Hindlimb muscle (tissue), 1 donor: ENCODE results near the gene PPARG. TPM values are rescaled to one million over a fixed set of nuclear protein-coding genes. Genes with fewer than 3 reads are reported as not detected.
A peak's percentile ranks its signal among the peaks of the same experiment; 100 is the strongest.
"Not testable (repeated sequence)": the region's sequence is repeated elsewhere in the genome, so short reads cannot be mapped to it uniquely, and the experiment has no call there.

Experiments used
- DNase-seq: peaks from one replicate; pipeline ENCODE4 v3.0.0-alpha.2; 2013
- polyA plus RNA-seq: library from polyadenylated mRNA; unstranded; fragments of 120-200 nt; gene quantifications from one replicate; pipeline ENCODE4 v1.2.1, GENCODE V29; 2013; ENCODE audit not compliant: insufficient read length

The PPARG gene
- polyA plus RNA-seq, 1 donor = 10.7 TPM

DNA sequence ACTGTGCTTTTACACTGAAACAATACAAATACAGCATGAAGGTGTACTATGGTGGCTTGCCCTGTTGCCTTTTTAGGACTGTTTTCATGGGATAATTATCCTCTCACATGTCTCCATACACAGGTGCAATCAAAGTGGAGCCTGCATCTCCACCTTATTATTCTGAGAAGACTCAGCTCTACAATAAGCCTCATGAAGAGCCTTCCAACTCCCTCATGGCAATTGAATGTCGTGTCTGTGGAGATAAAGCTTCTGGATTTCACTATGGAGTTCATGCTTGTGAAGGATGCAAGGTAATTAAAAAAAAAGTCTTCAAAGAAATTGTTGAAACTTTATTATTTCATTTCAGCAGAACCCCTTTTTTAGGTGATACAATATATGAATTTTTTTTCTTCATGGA is 92.3 kb downstream of the PPARG start:
- no peak for DNase-seq

DNA sequence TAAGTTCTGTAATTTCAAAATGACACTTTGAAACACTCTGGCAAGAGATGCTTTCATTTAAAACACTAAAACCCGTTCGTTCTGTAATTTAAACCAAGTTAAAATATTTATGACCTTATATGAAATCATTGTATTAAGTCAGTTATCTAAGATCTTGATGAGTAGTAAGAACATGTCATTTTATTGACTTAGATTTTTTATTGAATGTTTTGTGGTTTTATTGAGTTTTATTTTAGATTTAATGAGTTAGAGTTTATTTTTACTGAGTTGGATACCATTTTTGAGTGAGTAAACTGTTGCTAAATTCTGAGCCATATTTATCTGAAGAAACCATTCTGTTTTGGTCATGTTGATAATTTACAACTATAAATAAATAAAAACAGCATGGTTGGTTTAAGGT is 94.3 kb downstream of the PPARG start:
- no peak for DNase-seq

DNA sequence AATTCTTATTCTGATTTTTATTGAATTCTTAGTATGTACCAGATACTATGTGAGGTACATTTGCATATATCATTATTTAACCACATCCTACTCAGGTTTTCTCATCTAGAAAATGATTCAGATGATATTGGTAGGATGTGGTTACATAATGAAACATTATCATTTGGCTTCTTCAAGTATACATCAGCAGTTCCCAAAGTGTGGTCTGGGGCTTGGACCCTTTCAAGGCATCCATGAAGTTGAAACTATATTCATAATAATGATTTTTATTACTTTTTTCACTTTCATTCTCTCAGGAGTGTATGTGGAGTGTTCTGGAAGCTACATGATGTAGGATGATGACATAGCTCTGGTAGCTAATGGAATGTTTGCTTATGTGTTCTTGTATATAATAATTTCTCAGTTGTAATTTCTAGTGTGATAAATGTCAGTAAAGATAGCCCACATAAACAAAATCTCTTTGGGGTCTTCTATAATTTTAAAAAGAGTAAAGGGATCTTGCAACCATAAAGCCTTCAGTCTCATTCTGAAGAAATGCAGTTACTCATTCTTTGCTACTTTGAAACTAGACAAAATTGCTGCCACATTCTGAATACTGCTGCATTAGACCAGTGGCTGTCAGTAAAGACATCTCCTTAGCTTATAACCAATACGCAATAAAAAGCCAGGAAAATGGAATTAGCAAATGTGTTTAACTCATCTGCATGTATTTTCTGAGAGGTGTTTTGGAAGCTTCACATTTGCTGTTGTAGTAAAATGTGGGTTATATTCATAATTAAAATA is 95.8 kb downstream of the PPARG start:
- DNase-seq = no peak

- DNase-seq = not testable (repeated sequence)
Observed at GRCh38 chr3:12386514-12387291, 97.8 kb downstream of the PPARG start.

- DNase-seq = no peak
Observed at GRCh38 chr3:12388185-12388584, 99.3 kb downstream of the PPARG start.

- peak; percentile 30 for DNase-seq
Observed at GRCh38 chr3:12392101-12392878, 103.4 kb downstream of the PPARG start.

DNA sequence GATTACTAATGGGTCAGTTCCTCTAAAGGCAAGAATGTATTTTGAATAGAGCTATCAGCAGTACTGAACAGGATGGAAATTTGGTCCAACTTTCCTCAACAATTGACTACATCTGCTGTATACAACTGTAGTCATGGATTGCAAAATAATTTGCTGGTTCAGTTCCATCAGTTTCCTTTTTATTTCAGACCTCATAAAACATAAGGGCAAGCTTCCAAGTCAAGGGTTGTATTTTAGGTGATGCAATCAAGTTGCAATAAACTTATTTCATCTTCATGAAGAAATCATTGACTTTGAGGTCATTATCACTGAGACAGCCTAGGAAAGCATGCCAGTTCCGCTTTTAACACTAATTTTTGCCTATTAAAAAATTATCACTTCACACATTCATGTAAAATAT is 105.0 kb downstream of the PPARG start:
- DNase-seq = peak; percentile 71

DNA sequence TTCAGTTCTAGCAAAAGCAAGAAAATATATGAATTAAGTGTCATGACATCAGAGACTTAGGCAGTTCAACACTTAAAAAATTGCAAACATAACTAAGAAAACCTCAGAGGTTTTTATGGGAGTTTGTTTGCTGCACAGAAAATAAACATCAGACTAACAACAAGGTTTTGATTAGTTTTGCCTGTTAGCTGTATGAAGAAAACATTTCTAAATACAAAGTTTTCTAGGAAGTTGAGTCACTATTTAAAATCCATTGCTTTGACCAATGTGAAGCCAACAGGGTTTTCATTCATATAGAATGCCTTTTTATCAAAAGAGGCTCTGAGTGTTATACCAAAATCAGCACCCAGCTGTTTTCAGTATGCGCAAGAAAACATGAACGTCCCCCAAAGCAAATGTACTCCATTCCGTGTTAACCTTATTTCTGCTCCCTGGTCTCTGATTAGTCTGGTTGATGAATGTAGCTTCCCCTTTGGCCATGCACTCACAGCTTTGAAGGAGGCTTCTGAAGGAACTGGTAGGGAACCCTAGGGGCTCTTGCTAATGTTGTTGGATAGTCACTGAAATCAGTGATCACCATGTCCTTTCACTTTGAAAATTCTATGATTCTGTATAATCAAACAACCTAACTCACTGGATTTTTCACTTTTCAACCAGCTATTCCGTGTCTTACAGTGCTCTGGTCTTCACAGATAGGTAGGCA is 105.8 kb downstream of the PPARG start:
- DNase-seq = no peak

- DNase-seq = no peak
Observed at GRCh38 chr3:12395349-12396012, 106.6 kb downstream of the PPARG start.

- no peak for DNase-seq
Observed at GRCh38 chr3:12396471-12396870, 107.6 kb downstream of the PPARG start.

DNA sequence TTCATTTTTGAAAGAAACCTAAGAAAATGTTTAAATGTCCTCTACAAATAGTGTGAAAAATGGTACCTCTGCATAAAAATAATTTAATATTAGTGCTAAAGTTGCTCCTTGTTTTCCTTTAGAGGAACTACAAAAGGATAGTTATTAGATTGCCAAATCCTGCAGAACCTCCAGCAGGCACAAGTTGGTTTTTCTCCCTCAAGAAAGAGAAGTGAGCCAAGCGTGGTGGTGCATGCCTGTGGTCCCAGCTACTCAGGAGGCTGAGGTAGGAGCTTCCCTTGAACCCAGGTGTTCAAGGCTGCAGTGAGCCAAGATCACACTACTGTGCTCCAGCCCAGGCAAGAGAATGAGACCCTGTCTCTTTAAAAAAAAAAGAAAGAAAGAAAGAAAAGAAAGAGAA is 110.4 kb downstream of the PPARG start:
- DNase-seq = no peak

- DNase-seq = no peak
Observed at GRCh38 chr3:12400616-12401194, 111.8 kb downstream of the PPARG start.

- no peak for DNase-seq
Observed at GRCh38 chr3:12401208-12401607, 112.3 kb downstream of the PPARG start.

DNA sequence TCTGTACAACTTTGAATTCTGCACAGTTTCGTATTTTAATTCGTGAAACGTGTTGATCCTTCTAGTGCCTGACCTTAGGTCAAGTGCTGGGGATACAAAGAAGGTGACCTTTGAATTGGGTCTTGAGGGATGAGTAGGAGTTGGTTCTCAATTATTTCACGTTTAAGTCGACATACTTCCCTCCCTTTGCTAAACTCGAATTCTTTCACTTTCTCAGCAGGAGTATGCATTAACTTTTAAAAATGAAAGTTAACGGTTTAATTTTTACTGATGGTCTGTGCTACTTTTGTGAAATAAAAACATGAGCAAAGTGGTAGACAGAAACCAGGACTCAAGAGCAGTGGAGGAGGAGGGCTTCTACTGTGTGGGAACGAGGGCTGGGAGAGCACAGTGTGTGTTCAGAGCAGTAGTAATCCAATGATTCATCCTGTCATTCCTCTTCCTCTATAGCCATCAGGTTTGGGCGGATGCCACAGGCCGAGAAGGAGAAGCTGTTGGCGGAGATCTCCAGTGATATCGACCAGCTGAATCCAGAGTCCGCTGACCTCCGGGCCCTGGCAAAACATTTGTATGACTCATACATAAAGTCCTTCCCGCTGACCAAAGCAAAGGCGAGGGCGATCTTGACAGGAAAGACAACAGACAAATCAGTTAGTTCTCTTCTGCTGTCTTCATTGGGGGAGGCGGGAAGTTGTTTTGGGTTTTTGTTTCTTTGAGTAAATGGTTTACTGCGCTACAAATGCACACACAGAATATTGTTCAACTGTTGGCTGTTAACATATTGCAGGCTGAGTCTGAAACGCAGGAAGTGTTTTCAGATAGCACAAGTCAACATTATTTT is 116.8 kb downstream of the PPARG start:
- DNase-seq = no peak

- DNase-seq = no peak
Observed at GRCh38 chr3:12408984-12409683, 120.3 kb downstream of the PPARG start.

- no peak for DNase-seq
Observed at GRCh38 chr3:12409684-12410596, 121.1 kb downstream of the PPARG start.

DNA sequence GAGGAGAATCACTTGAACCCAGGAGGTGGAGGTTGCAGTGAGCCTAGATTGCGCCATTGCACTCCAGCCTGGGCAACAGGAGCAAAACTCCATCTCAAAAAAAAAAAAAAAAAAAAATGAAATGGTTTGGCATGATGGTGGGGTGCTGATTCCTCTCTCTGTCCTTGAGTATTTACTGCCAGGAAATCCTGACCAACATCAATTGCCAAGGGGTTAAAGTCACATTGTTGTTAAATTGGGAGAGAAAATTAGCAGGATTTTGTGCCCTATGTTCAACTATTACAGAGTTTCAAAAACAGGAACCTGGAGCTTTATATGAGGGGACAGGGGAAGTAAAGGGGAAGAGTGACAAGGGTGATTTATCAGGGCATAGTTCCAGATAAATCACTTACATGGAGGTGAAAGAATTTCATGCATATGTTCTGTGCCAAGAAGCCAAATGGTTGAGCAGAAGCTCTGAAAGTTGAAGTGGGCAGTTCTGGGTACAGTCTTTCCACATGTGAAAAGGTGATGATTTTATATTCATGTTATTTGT is 124.9 kb downstream of the PPARG start:
- no peak for DNase-seq

- no peak for DNase-seq
Observed at GRCh38 chr3:12415014-12415680, 126.3 kb downstream of the PPARG start.
